Urinary bladder (tissue), 4 donors: ENCODE data around the gene ZNF730. TPM values are rescaled to one million over a fixed set of nuclear protein-coding genes. Genes with fewer than 3 reads are reported as not detected.
"Not testable (repeated sequence)": the region's sequence is repeated elsewhere in the genome, so short reads cannot be mapped to it uniquely, and the experiment has no call there.

Experiments
- DNase-seq: peaks from one replicate; pipeline ENCODE4 v3.0.0-alpha.2; 2015; ENCODE audit errors: extremely low spot score
- H3K27ac ChIP-seq: one replicate; pipeline ENCODE4 v1.5.1; 2013; ENCODE audit warnings: low read depth, mild to moderate bottlenecking, moderate library complexity
- H3K36me3 ChIP-seq: one replicate; pipeline ENCODE4 v1.6.1; 2013; ENCODE audit warnings: mild to moderate bottlenecking, moderate library complexity; ENCODE audit not compliant: insufficient read depth
- H3K4me1 ChIP-seq: one replicate; pipeline ENCODE4 v1.6.1; 2013; ENCODE audit warnings: mild to moderate bottlenecking, moderate library complexity; ENCODE audit not compliant: insufficient read depth
- H3K4me3 ChIP-seq: one replicate; pipeline ENCODE4 v1.5.1; 2013; ENCODE audit warnings: low read depth, low read length
- WGBS: extraction: QIAGEN DNeasy Blood & Tissue Kit; methylation state at CpG from one replicate; pipeline ENCODE4 v1.1.7; 2013; 5-methylcytosine and 5-hydroxymethylcytosine counted together
- polyA plus RNA-seq: library from polyadenylated mRNA; stranded (reverse); fragments of 200-250 nt; gene quantifications from one replicate; pipeline ENCODE4 v1.2.3, GENCODE V29; 2013
- total RNA-seq: library from RNA; depleted of rRNA; stranded (reverse); fragments of >200 nt; gene quantifications from one replicate; pipeline ENCODE4 v1.2.3, GENCODE V29; 2014
- donor health status: healthy with polysubstance abuse.
- donor health status: healthy.

The ZNF730 gene
- total RNA-seq (15.2 TPM), polyA plus RNA-seq (0.09 TPM)

DNA sequence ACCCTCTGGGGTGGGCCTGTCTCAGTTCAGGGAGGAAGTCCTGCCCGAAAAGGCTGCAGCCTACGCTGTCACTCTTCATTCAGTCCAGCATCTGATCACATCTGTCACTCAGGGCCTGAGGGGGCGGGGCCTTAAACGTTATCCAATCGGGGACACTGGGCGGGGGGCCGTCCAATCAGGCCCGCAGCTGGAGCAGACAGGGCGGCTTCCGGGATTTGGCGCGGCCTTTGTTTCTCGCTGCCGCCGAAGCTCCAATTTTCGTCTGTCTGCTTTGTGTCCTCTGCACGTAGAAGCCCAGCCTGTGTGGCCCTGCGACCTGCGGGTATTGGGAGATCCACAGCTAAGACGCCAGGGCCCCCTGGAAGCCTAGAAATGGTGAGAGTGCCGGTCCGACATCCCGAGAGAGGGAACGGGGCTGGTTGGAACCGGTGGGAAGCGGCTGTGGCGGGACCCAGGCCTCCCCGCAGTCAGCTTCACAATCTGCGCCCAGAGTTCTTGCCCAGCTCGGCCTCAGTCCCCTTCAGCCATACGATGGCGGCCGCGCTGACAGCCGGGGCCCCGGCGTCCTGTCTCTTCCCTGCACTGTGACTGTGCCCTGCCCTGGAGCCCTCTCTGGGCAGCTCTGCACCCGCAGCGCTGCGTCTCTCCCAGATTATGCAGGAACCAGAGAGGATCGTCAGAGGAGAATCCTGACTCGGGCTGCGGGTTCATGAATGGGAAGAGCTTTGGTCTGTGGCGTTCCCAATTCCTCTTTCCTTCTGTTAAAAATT, at the start of gene ZNF730:
TSS of gene ZNF730 (plus strand) at position 224 of the 770 bp plus-strand sequence. CDS start at position 373, 149 bp downstream.
- peak; percentile 40 for DNase-seq
- WGBS = under 1% methylated on average over 44 of the region's 44 CpGs
- Histone ChIP-seq H3K4me3 (peak within 1 kb of the TSS; percentile 18), H3K4me1 (no peaks in the 10 kb centered on the region), H3K27ac (no peak within 1 kb of the TSS), H3K36me3 (no peaks in the 10 kb centered on the region)

GRCh38 chr19:23070353-23071146, 46.3 kb upstream of the ZNF730 start:
- no peak overlapping the region for H3K27ac ChIP-seq
- WGBS = 5% methylated on average over 43 of the region's 43 CpGs
- H3K4me1 ChIP-seq = no peaks in the 10 kb centered on the region
- no peaks in the 10 kb centered on the region for H3K36me3 ChIP-seq
- H3K4me3 ChIP-seq = peak overlapping the region; percentile 29
- no peak for DNase-seq

GRCh38 chr19:23071147-23071511, 45.7 kb upstream of the ZNF730 start:
- Histone ChIP-seq H3K4me1 (no peaks in the 10 kb centered on the region), H3K27ac (no peak overlapping the region), H3K4me3 (peak overlapping the region; percentile 29), H3K36me3 (no peaks in the 10 kb centered on the region)
- under 1% methylated on average over 30 of the region's 30 CpGs for WGBS
- no peak for DNase-seq

GRCh38 chr19:23075031-23075733, 41.6 kb upstream of the ZNF730 start:
- H3K36me3 ChIP-seq = no peaks in the 10 kb centered on the region
- peak overlapping the region; percentile 60 for H3K4me3 ChIP-seq
- H3K4me1 ChIP-seq = no peaks in the 10 kb centered on the region
- no peak overlapping the region for H3K27ac ChIP-seq
- WGBS = under 1% methylated on average over 48 of the region's 48 CpGs
- DNase-seq = peak; percentile 59

DNA sequence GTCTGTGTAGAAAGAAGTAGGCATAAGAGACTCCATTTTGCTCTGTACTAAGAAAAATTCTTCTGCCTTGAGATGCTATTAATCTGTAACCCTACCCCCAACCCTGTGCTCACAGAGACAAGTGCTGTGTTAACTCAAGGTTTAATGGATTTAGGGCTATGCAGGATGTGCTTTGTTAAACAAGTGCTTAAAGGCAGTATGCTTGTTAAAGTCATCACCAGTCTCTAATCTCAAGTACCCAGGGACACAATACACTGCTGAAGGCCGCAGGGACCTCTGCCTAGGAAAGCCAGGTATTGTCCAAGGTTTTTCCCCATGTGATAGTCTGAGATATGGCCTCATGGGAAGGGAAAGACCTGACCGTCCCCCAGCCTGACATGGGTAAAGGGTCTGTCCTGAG, 39.0 kb upstream of the ZNF730 start:
- H3K4me3 ChIP-seq, H3K4me1 ChIP-seq, H3K36me3 ChIP-seq, DNase-seq, H3K27ac ChIP-seq: not testable (repeated sequence)
- 66% methylated on average over 2 of the region's 2 CpGs for WGBS

DNA sequence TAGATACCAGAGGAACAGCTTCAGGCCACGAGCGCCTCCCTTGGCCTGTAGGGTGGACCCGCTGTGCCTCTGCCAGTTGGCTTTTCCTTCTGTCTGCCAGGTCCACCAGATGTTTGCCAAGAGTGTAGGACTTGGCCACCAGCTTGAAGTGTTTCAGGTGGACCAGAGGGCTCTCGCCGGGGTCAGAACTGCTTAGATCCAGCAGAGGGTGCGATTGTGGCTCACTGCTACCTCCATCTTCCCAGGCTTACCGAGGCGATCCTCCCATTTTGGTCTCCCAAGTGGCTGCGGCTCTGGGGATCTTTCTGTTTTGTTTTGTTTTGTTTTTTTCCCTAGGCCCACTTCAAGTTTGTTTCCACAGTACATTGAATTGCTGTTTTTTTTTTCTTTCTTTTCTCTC, 23.0 kb upstream of the ZNF730 start:
- 99% methylated on average over 9 of the region's 9 CpGs for WGBS

GRCh38 chr19:23095418-23095817, 21.4 kb upstream of the ZNF730 start:
- no peaks in the 10 kb centered on the region for H3K36me3 ChIP-seq
- no peaks in the 10 kb centered on the region for H3K4me1 ChIP-seq
- 56% methylated on average over 1 of the region's 1 CpG for whole genome bisulfite sequencing
- DNase-seq = no peak
- H3K4me3 ChIP-seq = no peak overlapping the region
- no peak overlapping the region for H3K27ac ChIP-seq

More for the DNA sequence above, 23.0 kb upstream of the ZNF730 start:
- Histone ChIP-seq H3K4me3 (no peak overlapping the region), H3K36me3 (no peaks in the 10 kb centered on the region), H3K27ac (no peak overlapping the region), H3K4me1 (no peaks in the 10 kb centered on the region)
- DNase-seq = no peak

DNA sequence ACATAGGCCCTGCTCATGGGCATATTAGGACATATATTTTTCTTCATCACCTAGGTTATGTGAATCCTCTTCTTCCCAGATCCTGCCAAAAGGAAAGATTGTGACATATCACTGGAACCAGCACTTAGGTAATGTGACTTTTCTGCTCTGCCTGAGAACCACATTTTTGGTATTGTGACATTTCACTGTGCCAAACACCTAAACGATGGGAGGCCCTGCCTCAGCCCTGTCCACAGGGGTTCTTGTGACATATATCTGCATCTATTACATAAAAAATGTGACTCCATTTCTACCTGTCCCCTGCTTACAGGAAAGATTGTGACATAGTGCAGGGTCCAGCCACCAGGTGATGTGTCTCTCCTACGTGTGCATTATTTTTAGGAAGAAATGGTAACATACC, 18.5 kb upstream of the ZNF730 start:
- Histone ChIP-seq H3K36me3 (no peaks in the 10 kb centered on the region), H3K27ac (no peak overlapping the region), H3K4me3 (no peak overlapping the region), H3K4me1 (no peaks in the 10 kb centered on the region)
- 94% methylated on average over 2 of the region's 2 CpGs for WGBS
- no peak for DNase-seq

- H3K4me1 ChIP-seq = no peaks in the 10 kb centered on the region
- no peaks in the 10 kb centered on the region for H3K36me3 ChIP-seq
- H3K4me3 ChIP-seq = no peak overlapping the region
- WGBS = 92% methylated on average over 4 of the region's 4 CpGs
- H3K27ac ChIP-seq = no peak overlapping the region
- DNase-seq = no peak
Observed at GRCh38 chr19:23098988-23099387, 17.8 kb upstream of the ZNF730 start.

DNA sequence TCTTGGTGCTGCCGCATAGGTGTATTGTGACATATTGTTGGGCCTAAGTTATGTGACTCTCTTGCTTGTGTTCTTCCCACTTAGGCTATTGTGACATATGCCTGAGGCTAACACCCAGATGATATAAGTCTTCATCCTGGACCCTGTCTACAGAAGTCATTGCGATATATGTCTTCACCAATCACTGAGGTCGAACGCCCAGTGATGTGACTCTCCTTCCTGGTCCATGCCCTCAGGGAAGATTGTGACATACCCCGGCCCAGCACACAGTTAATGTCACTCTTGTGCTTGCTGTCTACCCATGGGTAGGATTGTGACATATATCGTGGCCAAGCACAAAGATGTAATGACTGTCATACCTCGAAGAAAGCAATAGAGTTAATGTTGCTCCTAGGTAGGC, 16.9 kb upstream of the ZNF730 start:
- H3K27ac ChIP-seq = no peak overlapping the region
- WGBS = 97% methylated on average over 7 of the region's 7 CpGs
- no peaks in the 10 kb centered on the region for H3K36me3 ChIP-seq
- no peak for DNase-seq
- H3K4me1 ChIP-seq = no peaks in the 10 kb centered on the region
- H3K4me3 ChIP-seq = no peak overlapping the region

DNA sequence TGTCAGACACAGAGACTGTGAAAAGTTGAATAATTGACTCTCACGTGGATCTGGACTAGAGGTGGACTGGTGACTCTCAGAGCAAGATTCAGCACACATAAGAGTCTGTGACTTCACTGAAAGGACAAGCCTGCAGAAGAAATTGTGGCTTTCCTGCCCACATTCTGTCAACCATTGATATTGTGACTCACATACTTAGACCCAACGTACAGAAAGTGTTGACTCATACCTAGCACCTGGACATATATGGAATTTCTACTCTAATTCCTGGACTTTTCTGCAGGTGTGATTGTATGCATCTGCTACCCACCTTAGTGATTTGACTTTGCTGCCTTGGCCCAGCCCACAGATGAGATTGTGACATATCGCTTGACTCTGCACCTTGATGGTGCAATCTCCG, 15.6 kb upstream of the ZNF730 start:
- DNase-seq = no peak
- Histone ChIP-seq H3K36me3 (no peaks in the 10 kb centered on the region), H3K27ac (no peak overlapping the region), H3K4me1 (no peaks in the 10 kb centered on the region), H3K4me3 (no peak overlapping the region)
- WGBS = 92% methylated on average over 4 of the region's 4 CpGs

DNA sequence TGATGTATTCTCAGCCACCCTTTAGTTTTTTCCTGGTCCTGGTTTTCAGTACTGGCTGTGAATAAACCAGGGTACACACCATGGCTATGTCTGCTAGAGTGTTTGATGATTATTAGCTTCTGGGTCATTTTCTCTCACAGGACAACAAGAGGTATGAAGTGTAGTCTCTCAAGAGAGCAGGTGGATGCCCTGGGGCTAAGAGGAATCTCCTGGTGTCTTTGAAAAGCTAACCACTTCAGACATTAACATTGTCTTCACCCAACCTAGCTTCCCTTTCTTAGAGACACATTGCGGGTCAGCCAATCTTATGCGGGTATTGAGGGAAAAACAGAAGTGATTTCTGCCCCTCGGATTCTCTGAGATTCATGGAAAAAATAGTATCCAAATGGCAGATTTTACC, 1.6 kb downstream of the ZNF730 start:
- Histone ChIP-seq H3K4me1 (no peaks in the 10 kb centered on the region), H3K27ac (no peak overlapping the region), H3K36me3 (no peaks in the 10 kb centered on the region), H3K4me3 (no peak overlapping the region)
- no peak for DNase-seq
- 69% methylated on average over 3 of the region's 3 CpGs for WGBS

DNA sequence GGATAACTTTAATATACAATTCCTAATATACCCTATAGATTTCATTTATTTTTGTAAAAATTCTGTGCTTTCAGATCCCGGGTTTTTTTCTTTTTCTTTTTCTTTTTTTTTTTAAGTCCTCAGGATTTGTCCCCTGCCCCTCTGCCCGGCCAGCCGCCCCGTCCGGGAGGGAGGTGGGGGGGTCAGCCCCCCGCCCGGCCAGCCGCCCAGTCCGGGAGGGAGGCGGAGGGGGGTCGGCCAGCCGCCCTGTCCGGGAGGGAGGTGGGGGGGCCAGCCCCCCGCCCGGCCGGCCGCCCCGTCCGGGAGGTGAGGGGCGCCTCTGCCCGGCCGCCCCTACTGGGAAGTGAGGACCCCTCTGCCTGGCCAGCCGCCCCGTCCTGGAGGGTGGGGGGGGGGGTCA, 17.4 kb downstream of the ZNF730 start:
- not testable (repeated sequence) for H3K4me3 ChIP-seq, DNase-seq, H3K4me1 ChIP-seq, H3K27ac ChIP-seq, H3K36me3 ChIP-seq
- 89% methylated on average over 24 of the region's 24 CpGs for WGBS
